HepG2 (cell line): ENCODE measurements around the gene MYO7A. TPM values are rescaled to one million over a fixed set of nuclear protein-coding genes. Genes with fewer than 3 reads are reported as not detected.
A peak's percentile ranks its signal among the peaks of the same experiment; 100 is the strongest.

Experiments
- ARNTL ChIP-seq: sonication (generic); formaldehyde crosslinking; IDR thresholded peaks from 2 replicates; pipeline ENCODE4 v1.4.0; 2020; ENCODE audit warnings: mild to moderate bottlenecking, missing genetic modification reagents
- IRF2 ChIP-seq: IDR thresholded peaks from 2 replicates; pipeline ENCODE4 v1.6.1; 2018; ENCODE audit warnings: missing genetic modification reagents, missing compliant biosample characterization
- MXI1 ChIP-seq: IDR thresholded peaks from 3 replicates; pipeline ENCODE4 v1.6.1; 2012; ENCODE audit warnings: low read depth, low read length, inconsistent platforms, borderline replicate concordance
- NFYC ChIP-seq: IDR thresholded peaks from 2 replicates; pipeline ENCODE4 v1.6.1; 2016; ENCODE audit warnings: missing genetic modification reagents, missing compliant biosample characterization
- PHF8 ChIP-seq: sonication (generic); formaldehyde crosslinking; IDR thresholded peaks from 2 replicates; pipeline ENCODE4 v1.5.0; 2020; ENCODE audit warnings: missing genetic modification reagents
- RBM39 ChIP-seq: fragments of 200-400 bp; formaldehyde crosslinking; IDR thresholded peaks from one replicate; pipeline ENCODE4 v1.6.1; 2018; ENCODE audit warnings: antibody characterized with exemption, mild to moderate bottlenecking, low read depth, low read length; ENCODE audit not compliant: poor library complexity, severe bottlenecking
- ZNF543 ChIP-seq: sonication (generic); formaldehyde crosslinking; IDR thresholded peaks from 2 replicates; pipeline ENCODE4 v1.4.0; 2020; ENCODE audit warnings: mild to moderate bottlenecking, missing genetic modification reagents
- ZNF563 ChIP-seq: sonication (generic); formaldehyde crosslinking; IDR thresholded peaks from 2 replicates; pipeline ENCODE4 v1.8.0; 2022; ENCODE audit warnings: mild to moderate bottlenecking, moderate library complexity, missing genetic modification reagents
- ZNF572 ChIP-seq: sonication (generic); formaldehyde crosslinking; IDR thresholded peaks from 2 replicates; pipeline ENCODE4 v1.5.1; 2020; ENCODE audit warnings: mild to moderate bottlenecking, missing genetic modification reagents
- ZNF704 ChIP-seq: sonication (generic); formaldehyde crosslinking; IDR thresholded peaks from 2 replicates; pipeline ENCODE4 v1.8.1; 2023; ENCODE audit warnings: mild to moderate bottlenecking, inconsistent platforms, moderate library complexity, missing genetic modification reagents, borderline replicate concordance
- ZNF777 ChIP-seq: sonication (generic); formaldehyde crosslinking; IDR thresholded peaks from 2 replicates; pipeline ENCODE4 v1.4.0; 2020; ENCODE audit warnings: missing genetic modification reagents
- polyA plus RNA-seq, 8 experiments: library from polyadenylated mRNA; depleted of rRNA in 3 of 8; stranded (reverse) in 7 of 8; unstranded in 1 of 8; fragments of >200 nt; fragmentation: Illumina TruSeq in 4 of 8; extraction: Trizol in 4 of 8; gene quantifications; 2 replicates each; pipeline versions ENCODE4 v1.2.1 to v1.2.3, GENCODE V29; 2011 to 2016; ENCODE audit warnings: low read depth in 4 of 8, missing spikeins in 1 of 8, mixed read lengths in 1 of 8; ENCODE audit not compliant: insufficient read depth in 1 of 8
- total RNA-seq, 5 experiments: library from RNA; depleted of rRNA; stranded (reverse); fragments of >200 nt; fragmentation: Illumina TruSeq; extraction: Trizol; gene quantifications; 2 replicates each; pipeline ENCODE4 v1.2.3, GENCODE V29; 2016; ENCODE audit warnings: low read depth in 1 of 5

The MYO7A gene
- total and polyA plus RNA-seq, 2 of the 13 experiments (the other 11 are each of a cell fraction or from before 2014, with no cell fraction given), result 7.5 to 10.0 TPM

- peak; percentile 4; the same call in 1 of the 2 replicates for TF ChIP-seq PHF8 (CRISPR knock-in tag)
- no peak for TF ChIP-seq ZNF704 (CRISPR knock-in tag)
- peak; percentile 43; the same call in 2 of the 3 replicates for TF ChIP-seq MXI1
- TF ChIP-seq IRF2 (CRISPR knock-in tag), result peak; percentile 21; the same call in 1 of the 2 replicates
- TF ChIP-seq ZNF543, result 0 out of 2 replicates have a peak, but pooled peaks have one; percentile 51
- 0 out of 2 replicates have a peak, but pooled peaks have one; percentile 12 for TF ChIP-seq NFYC (CRISPR knock-in tag)
- peak; percentile 17 for TF ChIP-seq RBM39
- peak; percentile 74; the same call in 1 of the 2 replicates for TF ChIP-seq ZNF563 (CRISPR knock-in tag)
- TF ChIP-seq ZNF572 (CRISPR knock-in tag), result peak; percentile 53; the same call in 1 of the 2 replicates
- TF ChIP-seq ZNF777, result peak; percentile 72
- 0 out of 2 replicates have a peak, but pooled peaks have one; percentile 32 for TF ChIP-seq ARNTL (CRISPR knock-in tag)
Observed at GRCh38 chr11:77127235-77127911, 673 bp upstream of the MYO7A start (continued).
